Globus pallidus (tissue), 1 donor: ENCODE measurements around the gene PDHX.
"Not testable (repeated sequence)": the region's sequence is repeated elsewhere in the genome, so short reads cannot be mapped to it uniquely, and the experiment has no call there.

Source experiments
- DNase-seq: peaks from one replicate; pipeline ENCODE4 v3.0.0-alpha.2; 2015; ENCODE audit warnings: low spot score

Gene PDHX

DNA sequence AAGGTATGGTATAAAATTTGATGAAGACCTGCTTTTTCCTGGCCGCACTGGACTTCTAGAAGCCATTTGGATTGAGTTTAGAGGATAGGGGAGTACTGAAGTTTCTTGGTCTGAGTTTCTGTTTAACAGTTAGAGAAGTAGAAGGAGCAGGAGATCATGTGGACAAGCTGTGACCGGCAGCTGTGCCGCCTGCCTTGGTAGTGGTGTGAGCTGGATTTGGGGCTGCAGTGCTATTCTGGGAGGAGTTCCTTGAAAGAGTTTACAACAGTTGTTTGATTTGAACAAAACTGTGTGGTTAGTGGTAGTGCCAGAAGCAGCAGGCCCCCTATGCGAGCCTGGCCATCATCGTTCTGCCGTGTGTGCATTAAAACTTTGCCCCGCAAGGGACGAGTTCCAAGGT is 105.2 kb downstream of the PDHX start:
- DNase-seq: peak; percentile 52

DNA sequence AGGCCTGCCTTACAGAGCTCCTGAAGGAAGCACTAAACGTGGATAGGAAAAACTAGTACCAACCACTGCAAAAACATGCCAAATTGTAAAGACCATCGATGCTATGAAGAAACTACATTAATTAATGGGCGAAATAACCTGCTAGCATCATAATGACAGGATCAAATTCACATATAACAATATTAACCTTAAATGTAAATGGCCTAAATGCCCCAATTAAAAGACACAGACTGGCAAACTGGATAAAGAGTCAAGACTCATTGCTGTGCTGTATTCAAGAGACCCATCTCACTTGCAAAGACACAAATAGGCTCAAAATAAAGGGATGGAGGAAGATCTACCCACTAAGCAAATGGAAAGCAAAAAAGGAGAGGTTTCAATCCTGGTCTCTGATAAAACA is 107.5 kb downstream of the PDHX start:
- DNase-seq: not testable (repeated sequence)

DNA sequence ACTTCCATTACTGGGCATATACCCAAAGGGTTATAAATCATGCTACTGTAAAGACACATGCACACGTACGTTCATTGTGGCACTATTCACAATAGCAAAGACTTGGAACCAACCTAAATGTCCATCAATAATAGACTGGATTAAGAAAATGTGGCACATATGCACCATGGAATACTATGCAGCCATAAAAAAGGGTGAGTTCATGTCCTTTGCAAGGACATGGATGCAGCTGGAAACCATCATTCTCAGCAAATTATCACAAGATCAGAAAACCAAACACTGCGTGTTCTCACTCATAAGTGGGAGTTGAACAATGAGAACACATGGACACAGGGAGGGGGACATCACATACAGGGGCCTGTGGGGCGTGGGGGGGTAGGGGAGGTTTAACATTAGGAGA is 111.6 kb downstream of the PDHX start:
- DNase-seq: not testable (repeated sequence)

DNA sequence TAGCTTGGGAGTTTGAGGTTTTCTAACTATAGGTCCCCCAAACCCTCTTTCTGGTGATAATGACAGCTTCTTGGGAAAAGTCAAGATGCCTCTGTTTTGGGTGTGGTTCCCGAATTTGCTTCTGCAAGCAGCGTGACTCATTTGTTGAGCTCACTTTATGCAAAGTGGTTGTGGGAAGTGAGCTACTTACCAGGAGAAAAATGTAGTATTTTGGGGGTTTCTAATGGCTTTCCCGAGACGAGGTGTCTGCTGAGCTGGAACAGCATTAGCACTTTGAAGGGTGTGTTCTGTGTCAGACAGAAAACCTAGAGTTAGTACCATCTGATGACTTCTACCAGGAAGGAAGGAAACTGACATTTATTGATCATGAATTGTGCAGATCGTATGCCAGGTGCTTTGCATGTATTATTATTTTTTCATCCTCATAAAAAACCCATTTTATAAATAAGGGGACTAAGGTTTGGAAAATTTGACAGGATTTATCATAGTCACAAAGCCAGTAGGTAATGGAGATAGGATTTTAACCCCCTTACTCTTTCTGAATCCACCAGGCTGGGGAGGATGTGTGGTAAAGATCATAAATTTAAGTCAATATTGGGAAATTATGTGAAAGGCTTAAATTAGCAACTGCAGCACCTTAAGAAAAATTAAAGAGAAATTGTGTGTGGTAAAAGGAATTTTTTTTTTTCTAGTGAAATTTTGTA is 113.7 kb downstream of the PDHX start:
- no peak for DNase-seq

DNA sequence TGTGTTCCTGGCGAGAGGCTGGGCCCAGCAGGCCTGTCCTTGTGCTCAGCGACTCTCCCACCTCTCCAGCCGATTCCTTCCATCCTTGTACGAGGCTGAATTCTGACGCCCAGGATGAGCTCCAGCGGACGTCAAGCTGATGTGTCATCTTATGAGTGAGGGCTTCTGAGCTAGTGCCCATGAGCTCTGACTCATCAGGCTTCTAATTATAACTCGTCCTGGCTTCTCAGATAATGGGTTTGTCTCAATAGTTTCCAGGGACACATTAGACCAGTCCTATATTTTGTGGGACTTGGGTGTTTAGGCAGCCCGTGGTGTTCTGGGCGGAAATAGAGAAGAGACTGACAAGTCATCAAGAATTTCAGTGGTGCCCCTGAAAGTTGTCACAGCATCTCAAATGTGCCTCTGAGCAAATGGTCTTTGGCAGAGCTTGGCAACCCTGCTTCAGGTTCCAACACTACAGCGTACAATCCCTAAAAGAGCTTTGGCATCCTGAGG is 114.3 kb downstream of the PDHX start:
- no peak for DNase-seq

DNA sequence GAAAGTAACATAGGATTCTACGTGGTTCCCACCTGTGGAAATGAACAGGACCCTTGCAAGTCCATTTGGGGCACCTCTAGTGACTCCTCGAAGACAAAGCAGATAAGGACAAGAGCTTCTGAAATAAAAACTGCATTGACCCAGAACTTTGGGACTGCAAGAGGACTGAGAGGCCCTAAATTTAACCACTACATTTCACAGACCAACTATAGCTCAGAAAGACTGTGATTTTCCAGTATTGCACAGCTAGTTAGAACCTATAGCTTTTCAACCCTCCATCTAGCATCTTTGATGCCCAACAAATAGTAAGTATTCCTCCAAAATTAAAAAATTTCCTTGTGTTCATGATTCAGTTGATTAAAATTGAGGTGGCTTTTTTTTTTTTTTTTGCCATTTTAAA is 114.9 kb downstream of the PDHX start:
- DNase-seq: no peak

DNA sequence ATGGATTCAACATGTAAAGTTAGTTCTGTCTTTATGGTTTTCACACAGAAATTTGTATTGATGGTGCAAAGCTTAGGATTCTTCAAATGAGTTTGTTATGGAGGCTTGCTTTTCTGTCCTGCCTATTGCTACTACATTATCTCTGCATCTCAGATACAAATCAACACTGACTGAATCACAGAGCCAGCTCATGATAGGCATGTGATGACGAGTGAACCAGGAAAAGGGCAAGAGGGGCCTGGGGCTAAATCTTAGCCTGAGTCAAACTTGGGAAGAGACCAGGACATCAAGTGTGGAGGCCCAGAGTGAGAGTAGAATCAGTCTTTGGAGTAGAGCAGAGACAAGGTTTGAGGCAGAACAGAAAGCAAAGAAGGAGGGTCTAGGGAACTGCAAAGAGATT is 115.4 kb downstream of the PDHX start:
- DNase-seq: no peak

DNA sequence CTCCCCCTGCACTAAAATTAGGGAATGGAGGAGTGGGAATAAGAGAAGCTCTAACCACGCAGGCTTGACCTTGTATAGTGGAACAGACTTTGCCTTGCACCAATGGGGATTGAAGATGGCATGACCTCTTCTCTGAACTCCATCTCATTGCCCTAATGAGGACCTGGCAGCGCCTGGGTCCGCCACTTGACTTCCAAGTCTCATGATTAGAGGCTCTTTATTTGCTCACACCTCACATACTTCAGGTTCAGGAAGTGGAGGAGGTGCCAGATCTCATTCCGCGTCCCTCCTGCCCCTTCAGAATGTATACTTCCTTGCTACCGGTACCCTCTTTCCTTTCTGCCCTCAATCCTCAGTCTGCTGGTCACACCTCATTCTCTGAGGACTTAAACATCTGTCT is 116.6 kb downstream of the PDHX start:
- no peak for DNase-seq

DNA sequence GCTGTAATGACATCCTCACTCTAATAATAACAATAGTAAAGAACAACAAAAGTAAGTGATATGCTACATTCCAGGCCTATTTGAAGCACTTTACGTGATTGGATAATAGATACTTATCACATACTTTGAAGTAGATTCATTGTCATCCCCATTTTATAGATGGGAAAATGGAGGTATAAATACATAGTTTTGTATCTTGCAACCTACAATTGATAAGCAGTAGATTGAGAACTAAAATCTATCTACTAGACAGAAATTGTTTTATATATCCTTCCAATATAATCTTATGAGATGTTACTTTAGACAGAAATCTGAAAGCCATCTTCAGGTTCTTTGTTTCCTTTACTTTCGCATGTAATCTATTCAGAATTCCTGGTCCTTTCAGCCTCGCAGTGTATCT is 118.0 kb downstream of the PDHX start:
- DNase-seq: no peak

DNA sequence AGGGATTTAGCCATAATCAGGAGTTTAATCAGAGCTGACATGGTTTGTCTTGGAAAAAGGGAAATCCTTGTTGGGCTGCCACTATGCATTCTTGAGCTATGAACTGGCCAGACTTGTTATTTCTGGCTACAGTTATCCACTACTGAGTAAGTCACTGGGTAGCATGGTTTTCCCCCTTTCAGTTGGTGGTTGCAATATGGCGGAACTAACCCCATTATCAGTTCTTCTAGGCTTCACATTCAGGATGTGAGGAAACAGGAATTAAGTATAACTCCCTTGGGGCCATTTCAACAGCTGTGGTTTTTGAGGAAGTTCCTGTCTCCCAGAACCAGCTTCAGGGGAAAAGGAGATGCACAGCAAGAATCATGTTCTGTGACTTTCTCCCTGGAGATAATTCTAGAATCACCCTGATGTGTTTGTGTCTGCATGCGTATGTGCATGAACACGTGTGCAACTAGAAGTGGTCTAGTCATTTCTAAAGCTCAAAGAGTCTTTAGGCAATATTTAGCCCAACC is 119.5 kb downstream of the PDHX start:
- no peak for DNase-seq

DNA sequence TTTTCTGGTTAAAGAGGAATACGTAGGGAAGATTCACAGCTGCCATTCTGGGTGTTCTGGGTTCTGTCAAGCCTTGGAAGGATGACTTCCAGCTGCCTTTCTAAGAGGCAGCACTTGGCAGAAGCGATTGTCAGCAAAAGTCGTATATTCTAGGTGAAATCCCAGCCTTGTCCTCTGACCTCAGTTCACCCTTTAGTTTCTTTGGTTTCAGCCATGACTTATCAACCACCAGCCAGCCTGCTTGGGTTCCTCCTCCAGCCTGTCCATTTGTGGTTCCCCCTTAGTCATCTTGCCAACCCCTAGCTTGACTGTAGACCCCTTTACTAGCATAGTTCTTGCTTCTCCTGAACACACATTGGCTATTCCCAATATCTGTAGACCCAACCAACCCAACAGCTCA is 120.2 kb downstream of the PDHX start:
- DNase-seq: no peak

DNA sequence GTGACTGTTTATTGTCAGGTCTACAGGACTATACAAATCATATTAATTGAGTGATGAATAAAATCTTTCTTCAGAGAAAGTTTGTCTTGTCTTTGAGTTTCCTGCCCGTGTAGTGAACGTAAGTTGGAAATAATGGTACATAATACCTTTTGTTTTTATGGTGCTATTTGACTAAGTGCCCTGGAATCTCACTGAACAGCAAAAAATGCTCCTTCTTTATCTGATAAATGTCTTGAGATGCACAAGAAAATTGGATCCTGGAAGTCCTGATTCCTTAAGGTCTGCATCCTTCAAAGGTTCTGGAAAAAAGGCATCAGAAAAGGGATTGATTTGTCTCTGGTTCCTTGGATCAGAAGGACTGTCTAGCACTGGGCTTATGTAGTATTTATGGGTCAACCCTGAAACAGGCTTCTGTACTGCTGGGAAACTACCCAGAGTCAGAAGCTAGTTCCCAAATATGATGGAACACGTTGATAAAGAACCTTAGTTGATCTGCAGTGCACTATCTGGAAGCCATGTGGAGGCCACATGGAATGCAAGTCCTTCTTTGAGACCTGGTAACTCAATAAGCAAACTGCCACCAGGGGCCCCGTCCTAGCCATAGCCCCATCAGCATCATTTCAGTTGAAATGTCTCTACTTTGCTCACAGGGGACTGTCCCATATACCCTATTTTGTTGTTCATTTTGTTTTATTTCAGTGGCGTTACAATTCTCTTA is 122.0 kb downstream of the PDHX start:
- no peak for DNase-seq

DNA sequence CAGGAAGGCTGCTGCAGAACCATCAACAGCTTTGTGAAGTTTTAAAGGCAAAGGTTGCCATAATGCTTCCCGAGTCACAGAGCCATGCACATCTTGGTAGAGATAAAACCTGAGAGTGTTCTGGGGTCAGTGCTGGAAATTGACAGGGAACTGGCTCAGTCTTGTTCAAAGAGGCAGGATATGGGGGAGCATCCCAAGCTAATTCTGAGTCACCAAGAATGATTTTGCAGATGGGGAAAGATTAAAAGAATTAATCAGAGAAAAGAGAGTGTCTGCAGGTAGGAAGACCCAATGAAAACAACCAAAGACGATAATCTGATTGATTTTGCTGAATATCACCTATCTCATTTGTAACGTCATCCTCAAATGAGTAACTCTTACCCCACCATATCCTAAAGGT is 122.7 kb downstream of the PDHX start:
- no peak for DNase-seq

DNA sequence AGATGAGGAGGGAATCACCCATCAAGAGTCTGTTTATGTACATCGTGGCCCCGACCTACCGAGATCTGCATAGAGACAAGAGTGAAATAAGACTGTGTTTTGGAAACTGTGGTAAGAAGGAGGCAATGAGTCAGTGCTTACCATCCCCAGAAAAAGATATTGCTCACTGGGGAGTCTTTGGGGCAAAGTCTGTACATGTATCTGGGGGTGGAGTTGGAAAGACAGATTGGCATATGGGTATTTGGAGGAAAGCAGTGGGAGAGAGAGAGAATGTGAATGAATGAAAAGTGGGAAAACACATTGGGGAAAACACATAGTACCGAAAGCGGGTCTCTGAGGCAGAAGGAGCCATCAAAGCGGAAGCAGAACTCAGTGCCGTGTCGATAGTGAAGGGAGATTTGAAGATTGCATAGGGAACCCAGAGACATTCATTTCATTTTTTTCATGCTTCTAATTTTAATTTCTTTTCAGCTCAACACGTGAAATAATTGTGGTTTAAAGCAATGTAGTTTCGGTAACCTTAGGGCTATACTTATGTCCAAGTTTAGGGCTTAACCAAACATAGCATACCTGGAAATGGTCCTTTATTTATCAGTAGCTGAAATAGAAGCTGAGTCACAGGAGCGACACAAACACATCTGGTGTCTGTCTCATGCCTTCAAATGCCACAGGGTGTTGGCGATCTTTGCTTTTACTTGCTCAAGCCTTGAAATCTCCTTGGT is 124.0 kb downstream of the PDHX start:
- DNase-seq: no peak

DNA sequence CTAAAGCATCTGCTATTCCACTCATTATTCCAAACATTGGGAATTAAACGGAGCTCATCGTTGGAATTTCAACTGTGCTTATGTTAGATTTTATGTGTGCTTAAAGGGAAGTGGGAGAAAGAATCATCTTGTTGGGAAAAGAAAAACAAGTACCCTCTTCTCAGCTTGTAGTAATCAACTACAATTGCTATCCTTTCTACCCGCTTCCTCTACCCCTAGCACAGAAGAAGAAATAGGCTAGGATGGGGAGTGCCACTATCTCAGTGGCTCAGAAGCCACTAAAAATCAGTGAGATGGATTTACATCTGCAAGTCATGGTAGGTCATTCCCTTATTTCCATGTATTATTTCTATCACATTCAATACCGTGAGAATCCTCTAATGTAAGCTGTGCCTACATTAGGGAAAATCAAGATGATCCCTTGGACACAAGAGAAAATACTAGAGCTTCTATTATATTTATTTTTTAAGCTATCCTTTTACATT is 124.7 kb downstream of the PDHX start:
- no peak for DNase-seq

DNA sequence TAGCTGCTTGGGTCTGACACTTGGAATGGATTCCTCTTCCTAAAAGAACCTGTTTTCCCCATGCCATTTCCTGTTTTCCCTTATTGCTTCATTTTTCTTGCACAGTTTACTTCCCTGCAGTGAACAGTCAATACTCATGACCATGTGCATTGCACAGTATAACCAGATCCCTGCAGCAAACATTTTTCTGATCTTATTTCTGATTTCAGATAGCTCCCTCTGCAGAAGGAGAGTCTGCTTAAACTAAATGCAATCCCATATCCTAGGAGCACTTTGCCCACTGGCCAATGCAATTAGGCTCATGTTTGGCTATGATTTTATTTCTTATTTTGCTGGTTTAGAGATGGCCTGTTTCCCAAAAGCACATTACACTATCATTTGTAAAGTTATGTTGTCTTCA is 125.8 kb downstream of the PDHX start:
- DNase-seq: no peak

DNA sequence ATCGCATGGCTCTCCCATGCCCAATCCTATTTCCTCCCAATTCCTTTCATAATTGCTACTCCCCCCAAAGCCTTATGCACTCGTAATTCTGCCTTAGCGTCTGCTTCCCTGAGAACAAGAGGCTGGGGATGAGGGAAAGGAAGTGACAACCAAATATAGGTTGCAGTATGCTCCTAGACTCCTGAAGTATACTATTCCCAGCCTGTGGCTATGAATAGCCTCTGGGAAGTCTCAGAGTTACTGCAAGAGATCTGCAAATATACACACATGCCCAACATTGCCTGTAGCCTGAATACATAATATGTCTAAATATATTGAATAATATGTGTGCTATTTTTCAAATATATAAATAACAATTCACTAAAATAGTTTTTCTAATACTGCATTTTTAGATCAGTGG is 126.5 kb downstream of the PDHX start:
- no peak for DNase-seq

DNA sequence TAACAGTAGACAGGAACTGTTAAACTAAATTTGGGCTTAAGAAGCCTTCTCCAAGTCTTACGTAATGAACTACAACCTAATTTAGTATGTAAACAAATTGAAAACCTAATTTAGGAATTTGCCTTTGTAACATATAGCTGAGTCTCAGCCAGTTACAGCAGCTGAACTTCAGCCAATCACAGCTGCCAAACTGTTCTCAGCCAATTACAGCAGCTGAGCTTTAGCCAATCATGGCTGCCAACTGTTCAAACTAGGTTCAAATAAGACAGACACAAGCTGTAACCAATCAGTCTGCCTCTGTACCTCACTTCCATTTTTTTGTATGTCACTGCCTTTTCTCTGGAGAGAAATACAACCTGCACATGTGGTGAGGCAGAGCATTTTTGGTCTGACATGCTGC is 127.5 kb downstream of the PDHX start:
- no peak for DNase-seq

DNA sequence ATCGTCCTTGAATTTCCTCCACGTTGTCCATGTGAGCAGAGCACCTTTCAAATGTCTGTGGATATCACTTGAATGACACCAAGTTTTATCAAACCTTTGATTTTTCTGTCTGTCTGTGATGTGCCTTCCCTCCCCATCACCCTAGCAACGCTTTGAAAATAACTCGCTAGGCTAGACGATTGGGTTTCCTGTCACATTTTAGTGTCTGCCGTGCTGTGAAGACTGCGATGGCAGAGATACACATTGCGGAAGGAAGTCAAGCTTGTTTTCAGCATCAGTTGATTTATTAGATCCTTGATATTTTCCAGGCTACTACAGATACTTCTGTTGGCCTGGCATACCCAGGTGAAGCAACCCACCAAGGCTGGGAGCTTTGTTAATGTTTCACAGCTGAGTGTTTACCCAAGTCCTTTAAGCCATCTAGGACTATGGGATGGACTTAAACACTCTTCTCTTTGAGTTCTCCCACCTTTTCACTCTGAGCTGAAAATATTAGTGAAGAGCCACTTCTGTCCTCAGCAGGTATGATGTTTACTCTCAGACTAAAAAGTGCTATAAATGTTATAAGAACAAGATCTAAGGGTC is 128.9 kb downstream of the PDHX start:
- DNase-seq: no peak
